ENCODE data around the gene FBXO31. TPM values are rescaled to one million over a fixed set of nuclear protein-coding genes. Genes with fewer than 3 reads are reported as not detected.

FBXO31 gene
- total and polyA plus RNA-seq, 9 of the 15 experiments (the other 6 are each of a cell fraction or from before 2014, with no cell fraction given): 0.18 to 33.3 (median 10.9) TPM

GRCh38 chr16:87404764-87405625 is 21.4 kb upstream of the FBXO31 start (continued):
- TF ChIP-seq TEAD1 (CRISPR knock-in tag; IDR thresholded peaks at IDR 0.05) (no peak), STAG1 (CRISPR knock-in tag; IDR thresholded peaks at IDR 0.05; ENCODE audit: borderline replicate concordance) (no peak), ZNF77 (CRISPR knock-in tag; IDR thresholded peaks at IDR 0.05) (no peak), ZBTB5 (IDR thresholded peaks at IDR 0.05) (no peak), MGA (IDR thresholded peaks at IDR 0.05) (0 out of 2 replicates have a peak, but pooled peaks have one; percentile 7), POLR2AphosphoS2 (IDR thresholded peaks at IDR 0.05; ENCODE audit: low read length) (peak; percentile 94), POLR2AphosphoS5 (IDR thresholded peaks at IDR 0.05; ENCODE audit: control insufficient read depth, insufficient read depth, low read depth, low read length) (peak; percentile 32; the same call in 1 of the 2 replicates), SIX5 (IDR thresholded peaks at IDR 0.05; ENCODE audit: borderline replicate concordance in 1 of 2, insufficient read depth in 1 of 2, low read depth in 1 of 2, low read length in 2 of 2) (no peak)
- TF ChIP-seq, protein P1, sequence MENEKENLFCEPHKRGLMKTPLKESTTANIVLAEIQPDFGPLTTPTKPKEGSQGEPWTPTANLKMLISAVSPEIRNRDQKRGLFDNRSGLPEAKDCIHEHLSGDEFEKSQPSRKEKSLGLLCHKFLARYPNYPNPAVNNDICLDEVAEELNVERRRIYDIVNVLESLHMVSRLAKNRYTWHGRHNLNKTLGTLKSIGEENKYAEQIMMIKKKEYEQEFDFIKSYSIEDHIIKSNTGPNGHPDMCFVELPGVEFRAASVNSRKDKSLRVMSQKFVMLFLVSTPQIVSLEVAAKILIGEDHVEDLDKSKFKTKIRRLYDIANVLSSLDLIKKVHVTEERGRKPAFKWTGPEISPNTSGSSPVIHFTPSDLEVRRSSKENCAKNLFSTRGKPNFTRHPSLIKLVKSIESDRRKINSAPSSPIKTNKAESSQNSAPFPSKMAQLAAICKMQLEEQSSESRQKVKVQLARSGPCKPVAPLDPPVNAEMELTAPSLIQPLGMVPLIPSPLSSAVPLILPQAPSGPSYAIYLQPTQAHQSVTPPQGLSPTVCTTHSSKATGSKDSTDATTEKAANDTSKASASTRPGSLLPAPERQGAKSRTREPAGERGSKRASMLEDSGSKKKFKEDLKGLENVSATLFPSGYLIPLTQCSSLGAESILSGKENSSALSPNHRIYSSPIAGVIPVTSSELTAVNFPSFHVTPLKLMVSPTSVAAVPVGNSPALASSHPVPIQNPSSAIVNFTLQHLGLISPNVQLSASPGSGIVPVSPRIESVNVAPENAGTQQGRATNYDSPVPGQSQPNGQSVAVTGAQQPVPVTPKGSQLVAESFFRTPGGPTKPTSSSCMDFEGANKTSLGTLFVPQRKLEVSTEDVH (IDR thresholded peaks at IDR 0.05; ENCODE audit: low read depth, partially characterized antibody): peak; percentile 12

Measured in K562 (cell line).